Endothelial cell of umbilical vein (primary cell): Measurements from ENCODE around the gene MCM9. TPM values are rescaled to one million over a fixed set of nuclear protein-coding genes. Genes with fewer than 3 reads are reported as not detected.

Experiments
- BruUV-seq: library from RNA; stranded (reverse); fragments of 400-500 nt; replicated peaks from 2 replicates; lab custom pipeline; 2021; lab: Mats Ljungman, UMichigan
- CTCF ChIA-PET: fragments of 300-600, 350-600 bp; sonication (Branson Sonifier 250); formaldehyde crosslinking; loops from one replicate; lab custom pipeline; 2021; ENCODE audit warnings: antibody characterized with exemption, inconsistent platforms; lab: Charles Lee
- POLR2A ChIA-PET: fragments of 300-600, 350-600 bp; sonication (Branson Sonifier 250); formaldehyde crosslinking; loops from one replicate; lab custom pipeline; 2021; ENCODE audit warnings: antibody characterized with exemption, inconsistent platforms; lab: Charles Lee
- DNase-seq: peaks from one replicate; pipeline ENCODE4 v3.0.0-alpha.2; 2011; ENCODE audit warnings: low read depth, low spot score
- FAIRE-seq: peaks from 2 replicates; lab custom pipeline; 2011; peaks lifted over from hg19 to GRCh38; lab: Jason Lieb, UNC
- H2AFZ ChIP-seq: 2 replicates; pipeline ENCODE4 v1.6.0; 2012; ENCODE audit warnings: low read depth, low read length, control low read depth, inconsistent platforms
- H3K27ac ChIP-seq: 2 replicates; pipeline ENCODE4 v1.5.1; 2011; ENCODE audit warnings: low read depth, mild to moderate bottlenecking, control low read depth, low read length, moderate library complexity; ENCODE audit not compliant: insufficient read depth
- H3K27me3 ChIP-seq, 2 experiments: 2 replicates each; pipeline versions ENCODE4 v1.6.0 to v1.6.1; 2011; ENCODE audit warnings: low read length in 2 of 2, mixed read lengths in 1 of 2; ENCODE audit not compliant: control insufficient read depth in 2 of 2, insufficient read depth in 2 of 2
- H3K36me3 ChIP-seq, 2 experiments: 2 replicates in 1 of 2; 3 replicates in 1 of 2; pipeline ENCODE4 v1.5.1; 2011; ENCODE audit warnings: low read length in 2 of 2, mild to moderate bottlenecking in 1 of 2, moderate library complexity in 1 of 2; ENCODE audit not compliant: control insufficient read depth in 2 of 2, insufficient read depth in 2 of 2; ENCODE audit errors: extremely low read depth in 1 of 2
- H3K4me1 ChIP-seq: 3 replicates; pipeline ENCODE4 v1.5.1; 2011; ENCODE audit warnings: mild to moderate bottlenecking, low read length; ENCODE audit not compliant: control insufficient read depth, insufficient read depth; ENCODE audit errors: extremely low read depth
- H3K4me2 ChIP-seq: 2 replicates; pipeline ENCODE4 v1.6.1; 2011; ENCODE audit warnings: low read length, control low read depth, mixed read lengths; ENCODE audit not compliant: insufficient read depth
- H3K4me3 ChIP-seq, 3 experiments: fragments of 200-600 bp in 1 of 3; sonication (generic), shearing (Covaris generic) in 1 of 3; replicated peaks in 1 of 3; 2 replicates each; pipeline ENCODE4 v1.5.1; 2011 to 2016; ENCODE audit warnings: control low read depth in 3 of 3, low read length in 3 of 3, mild to moderate bottlenecking in 2 of 3, inconsistent platforms in 1 of 3, low read depth in 1 of 3, moderate library complexity in 1 of 3; ENCODE audit not compliant: insufficient read depth in 1 of 3
- H3K79me2 ChIP-seq: 2 replicates; pipeline ENCODE4 v1.6.0; 2012; ENCODE audit warnings: low read length, inconsistent platforms; ENCODE audit not compliant: control insufficient read depth, insufficient read depth
- H3K9ac ChIP-seq: replicated peaks from 2 replicates; pipeline ENCODE3; 2011; ENCODE audit warnings: low read length, control low read depth; ENCODE audit not compliant: insufficient read depth; ENCODE audit errors: extremely low read depth
- H3K9me1 ChIP-seq: replicated peaks from 3 replicates; pipeline ENCODE4 v1.6.0; 2011; ENCODE audit warnings: mild to moderate bottlenecking, low read length; ENCODE audit not compliant: control insufficient read depth, insufficient read depth; ENCODE audit errors: extremely low read depth
- H3K9me3 ChIP-seq: replicated peaks from 2 replicates; pipeline ENCODE4 v1.5.1; 2012; ENCODE audit warnings: low read length, inconsistent platforms; ENCODE audit not compliant: control insufficient read depth, insufficient read depth
- H4K20me1 ChIP-seq: replicated peaks from 2 replicates; pipeline ENCODE3; 2011; ENCODE audit warnings: mild to moderate bottlenecking, low read length; ENCODE audit not compliant: control insufficient read depth, insufficient read depth; ENCODE audit errors: extremely low read depth
- EZH2 ChIP-seq: IDR thresholded peaks from 2 replicates; pipeline ENCODE4 v1.6.1; 2012; ENCODE audit warnings: borderline replicate concordance, low read depth, mild to moderate bottlenecking, moderate library complexity, low read length, inconsistent platforms; ENCODE audit not compliant: severe bottlenecking
- FOS ChIP-seq: IDR thresholded peaks from 2 replicates; pipeline ENCODE4 v1.6.1; 2011; ENCODE audit warnings: mild to moderate bottlenecking, low read length, moderate library complexity, borderline replicate concordance; ENCODE audit not compliant: insufficient read depth
- GATA2 ChIP-seq: IDR thresholded peaks from 2 replicates; pipeline ENCODE4 v1.7.0; 2011; ENCODE audit warnings: low read depth, mild to moderate bottlenecking, moderate library complexity, mixed read lengths, low read length; ENCODE audit not compliant: insufficient read length, insufficient read depth
- JUN ChIP-seq: IDR thresholded peaks from 2 replicates; pipeline ENCODE4 v1.6.1; 2011; ENCODE audit warnings: borderline replicate concordance, low read depth; ENCODE audit not compliant: insufficient read length, insufficient read depth
- MYC ChIP-seq: IDR thresholded peaks from one replicate; pipeline ENCODE4 v1.6.1; 2011; ENCODE audit warnings: mild to moderate bottlenecking, low read depth, low read length
- POLR2A ChIP-seq: IDR thresholded peaks from 2 replicates; pipeline ENCODE4 v1.6.1; 2012; ENCODE audit warnings: low read depth, mild to moderate bottlenecking, control low read depth, low read length
- POLR2AphosphoS5 ChIP-seq: IDR thresholded peaks from 2 replicates; pipeline ENCODE4 v1.6.1; 2012; ENCODE audit warnings: low read depth, mild to moderate bottlenecking, control low read depth, low read length, moderate library complexity; ENCODE audit not compliant: insufficient read depth
- dilution Hi-C: fragments of 300-500 bp; cut with MboI; formaldehyde crosslinking; loops from one replicate; pipeline ENCODE4 v1.15.0; 2019; ENCODE audit warnings: low sequenced_read_pairs; ENCODE audit not compliant: extremely low pct_ligation_motif_present
- intact Hi-C: fragments of 100-400 bp; cut with micrococcal nuclease; formaldehyde crosslinking; loops from one replicate; pipeline ENCODE4 v1.10.0; 2022
- polyA plus RNA-seq, 4 experiments: library from polyadenylated mRNA; depleted of rRNA in 3 of 4; stranded (reverse) in 3 of 4; unstranded in 1 of 4; fragments of >200 nt; gene quantifications; 2 replicates each; pipeline versions ENCODE4 v1.2.1 to v1.2.3, GENCODE V29; 2011 to 2012; ENCODE audit warnings: missing spikeins in 1 of 4
- total RNA-seq: library from RNA; stranded (reverse); gene quantifications from 2 replicates; pipeline ENCODE4 v1.2.3, GENCODE V29; 2021
- TF ChIP-seq, protein P1 (sequence below): IDR thresholded peaks from 2 replicates; pipeline ENCODE4 v1.6.1; 2011; ENCODE audit not compliant: insufficient read depth, insufficient read length
- TF ChIP-seq, protein P2 (sequence below), 2 donors: IDR thresholded peaks; 1 replicate in 1 of 2; 2 replicates in 1 of 2; pipeline ENCODE4 v1.5.1; 2011; ENCODE audit warnings: low read length in 2 of 2, mild to moderate bottlenecking in 2 of 2, moderate library complexity in 2 of 2, control low read depth in 1 of 2, inconsistent platforms in 1 of 2, low read depth in 1 of 2; ENCODE audit not compliant: insufficient read depth in 1 of 2; ENCODE audit errors: extremely low read depth in 1 of 2

The MCM9 gene
- total and polyA plus RNA-seq, 2 donors (not counting 3 experiments of a cell fraction or from before 2014, with no cell fraction given): 2.0 to 14.1 TPM

DNA sequence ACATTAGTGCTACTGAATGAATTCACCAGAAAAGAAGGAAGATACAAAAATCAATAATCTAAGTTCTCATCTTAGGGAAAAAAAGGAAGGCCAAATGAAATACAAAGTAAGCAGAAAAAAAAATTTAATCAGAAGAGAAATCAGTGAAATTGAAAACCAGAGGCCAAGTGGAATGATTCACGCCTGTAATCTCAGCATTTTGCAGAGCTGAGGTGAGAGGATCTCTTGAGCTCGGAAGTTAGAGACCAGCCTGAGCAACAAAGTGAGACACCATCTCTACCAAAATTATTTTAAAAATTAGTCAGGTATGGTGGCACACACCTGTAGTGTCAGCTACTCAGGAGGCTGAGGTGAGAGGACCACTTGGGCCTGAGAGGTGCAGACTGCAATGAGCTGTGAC lies 62.2 kb downstream of the MCM9 start:
- CTCF ChIA-PET: interaction anchor here (1.1 kb wide), 1 partner anchor 24 kb away, joined by 3 read pairs; no protein-coding TSS in a partner anchor
- dilution Hi-C loops: no loop called here

More for the DNA sequence above, 62.2 kb downstream of the MCM9 start:
- no TSS peak for BruUV-seq
- no peaks in the 10 kb centered on the region for H3K36me3 ChIP-seq
- intact Hi-C loops: no loop called here
- TF ChIP-seq EZH2 (no peak), MYC (no peak), POLR2A (no peak), FOS (no peak), POLR2AphosphoS5 (no peak), JUN (no peak), GATA2 (no peak)
- TF ChIP-seq, protein P1, sequence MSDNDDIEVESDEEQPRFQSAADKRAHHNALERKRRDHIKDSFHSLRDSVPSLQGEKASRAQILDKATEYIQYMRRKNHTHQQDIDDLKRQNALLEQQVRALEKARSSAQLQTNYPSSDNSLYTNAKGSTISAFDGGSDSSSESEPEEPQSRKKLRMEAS: no peak
- TF ChIP-seq, protein P2, sequence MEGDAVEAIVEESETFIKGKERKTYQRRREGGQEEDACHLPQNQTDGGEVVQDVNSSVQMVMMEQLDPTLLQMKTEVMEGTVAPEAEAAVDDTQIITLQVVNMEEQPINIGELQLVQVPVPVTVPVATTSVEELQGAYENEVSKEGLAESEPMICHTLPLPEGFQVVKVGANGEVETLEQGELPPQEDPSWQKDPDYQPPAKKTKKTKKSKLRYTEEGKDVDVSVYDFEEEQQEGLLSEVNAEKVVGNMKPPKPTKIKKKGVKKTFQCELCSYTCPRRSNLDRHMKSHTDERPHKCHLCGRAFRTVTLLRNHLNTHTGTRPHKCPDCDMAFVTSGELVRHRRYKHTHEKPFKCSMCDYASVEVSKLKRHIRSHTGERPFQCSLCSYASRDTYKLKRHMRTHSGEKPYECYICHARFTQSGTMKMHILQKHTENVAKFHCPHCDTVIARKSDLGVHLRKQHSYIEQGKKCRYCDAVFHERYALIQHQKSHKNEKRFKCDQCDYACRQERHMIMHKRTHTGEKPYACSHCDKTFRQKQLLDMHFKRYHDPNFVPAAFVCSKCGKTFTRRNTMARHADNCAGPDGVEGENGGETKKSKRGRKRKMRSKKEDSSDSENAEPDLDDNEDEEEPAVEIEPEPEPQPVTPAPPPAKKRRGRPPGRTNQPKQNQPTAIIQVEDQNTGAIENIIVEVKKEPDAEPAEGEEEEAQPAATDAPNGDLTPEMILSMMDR (IDR thresholded peaks at IDR 0.05; ENCODE audit: extremely low read depth in 1 of 2, insufficient read depth in 1 of 2, low read depth in 1 of 2, low read length in 2 of 2): no peak
- no peaks in the 10 kb centered on the region for H3K27me3 ChIP-seq
- no peak overlapping the region for H2AFZ ChIP-seq
- no peaks in the 10 kb centered on the region for H4K20me1 ChIP-seq
- FAIRE-seq (no peak), DNase-seq (no peak)
- H3K4me2 ChIP-seq: no peak overlapping the region
- H3K4me3 ChIP-seq: no peak overlapping the region
- H3K9me1 ChIP-seq: no peaks in the 10 kb centered on the region
- no peaks in the 10 kb centered on the region for H3K9me3 ChIP-seq
- POLR2A ChIA-PET: no interaction called here
- no peak overlapping the region for H3K9ac ChIP-seq
- peaks cover 15% of the 10 kb centered on the region for H3K4me1 ChIP-seq
- H3K79me2 ChIP-seq: peaks cover 9% of the 10 kb centered on the region
- H3K27ac ChIP-seq: no peak overlapping the region
